ENCODE data around the gene SLC26A11. TPM values are rescaled to one million over a fixed set of nuclear protein-coding genes. Genes with fewer than 3 reads are reported as not detected.

Gene SLC26A11
- total RNA-seq, 1 donor from 2014 or later, result 42.4 TPM

- intact Hi-C loops (cut with DNase I), result no loop called here
- no peak overlapping the region for H3K4me3 ChIP-seq
- H3K9me3 ChIP-seq, result peaks cover 13% of the 10 kb centered on the region
- DNase-seq (no peak), ATAC-seq (no peak)
- no peaks in the 10 kb centered on the region for H3K4me1 ChIP-seq
- TF ChIP-seq CTCF (IDR thresholded peaks at IDR 0.05), result no peak
- no peak overlapping the region for H3K27ac ChIP-seq
- H3K36me3 ChIP-seq, result peaks cover 37% of the 10 kb centered on the region
- no peaks in the 10 kb centered on the region for H3K27me3 ChIP-seq (ENCODE audit: low read depth)
Observed at GRCh38 chr17:80227666-80228065, 7.4 kb downstream of the SLC26A11 start.

- ATAC-seq, result no peak
- intact Hi-C loops (cut with DNase I), result no loop called here
- TF ChIP-seq CTCF (IDR thresholded peaks at IDR 0.05), result no peak
- no peak overlapping the region for H3K27ac ChIP-seq
- no peak for DNase-seq
- H3K36me3 ChIP-seq, result peaks cover 37% of the 10 kb centered on the region
- H3K4me3 ChIP-seq, result no peak overlapping the region
- no peaks in the 10 kb centered on the region for H3K27me3 ChIP-seq (ENCODE audit: low read depth)
- H3K9me3 ChIP-seq, result peaks cover 21% of the 10 kb centered on the region
- no peaks in the 10 kb centered on the region for H3K4me1 ChIP-seq
Observed at GRCh38 chr17:80228477-80228876, 8.2 kb downstream of the SLC26A11 start.

- no peak overlapping the region for H3K4me3 ChIP-seq
- H3K9me3 ChIP-seq, result peaks cover 23% of the 10 kb centered on the region
- no peaks in the 10 kb centered on the region for H3K27me3 ChIP-seq (ENCODE audit: low read depth)
- TF ChIP-seq CTCF (IDR thresholded peaks at IDR 0.05), result no peak
- intact Hi-C loops (cut with DNase I), result no loop called here
- DNase-seq, result peak; percentile 7
- ATAC-seq, result no peak
- no peaks in the 10 kb centered on the region for H3K4me1 ChIP-seq
- peaks cover 37% of the 10 kb centered on the region for H3K36me3 ChIP-seq
- H3K27ac ChIP-seq, result no peak overlapping the region
Observed at GRCh38 chr17:80229011-80229410, 8.8 kb downstream of the SLC26A11 start.

GRCh38 chr17:80232438-80232837 is 12.2 kb downstream of the SLC26A11 start:
- intact Hi-C loops (cut with DNase I), result no loop called here
- no peak for ATAC-seq
- H3K27me3 ChIP-seq (ENCODE audit: low read depth), result no peaks in the 10 kb centered on the region

GRCh38 chr17:80233202-80233601 is 13.0 kb downstream of the SLC26A11 start:
- ATAC-seq (no peak), DNase-seq (no peak)
- Histone ChIP-seq H3K27me3 (ENCODE audit: low read depth) (no peaks in the 10 kb centered on the region), H3K4me1 (no peaks in the 10 kb centered on the region), H3K9me3 (peaks cover 23% of the 10 kb centered on the region), H3K36me3 (peaks cover 54% of the 10 kb centered on the region), H3K4me3 (no peak overlapping the region), H3K27ac (no peak overlapping the region)
- no peak for TF ChIP-seq CTCF (IDR thresholded peaks at IDR 0.05)
- intact Hi-C loops (cut with DNase I), result no loop called here

More at GRCh38 chr17:80232438-80232837, 12.2 kb downstream of the SLC26A11 start:
- H3K27ac ChIP-seq, result no peak overlapping the region
- H3K36me3 ChIP-seq, result peaks cover 54% of the 10 kb centered on the region
- no peaks in the 10 kb centered on the region for H3K4me1 ChIP-seq
- peaks cover 23% of the 10 kb centered on the region for H3K9me3 ChIP-seq
- TF ChIP-seq CTCF (IDR thresholded peaks at IDR 0.05), result no peak
- no peak overlapping the region for H3K4me3 ChIP-seq
- no peak for DNase-seq

- intact Hi-C loops (cut with DNase I), result no loop called here
- Histone ChIP-seq H3K27ac (no peak overlapping the region), H3K27me3 (ENCODE audit: low read depth) (no peaks in the 10 kb centered on the region), H3K36me3 (peaks cover 58% of the 10 kb centered on the region), H3K4me3 (no peak overlapping the region), H3K4me1 (no peaks in the 10 kb centered on the region), H3K9me3 (peaks cover 17% of the 10 kb centered on the region)
- ATAC-seq (no peak), DNase-seq (no peak)
- TF ChIP-seq CTCF (IDR thresholded peaks at IDR 0.05), result no peak
Observed at GRCh38 chr17:80236911-80237310, 16.7 kb downstream of the SLC26A11 start.
